HG02970 (cell line): ENCODE results near the gene TFAM.

Experiments
- ATAC-seq: cut with Tn5 transposase; IDR thresholded peaks from one replicate; pipeline ENCODE4 v1.9.1; 2021; ENCODE audit warnings: mild to moderate bottlenecking, moderate library complexity, moderate number of reproducible peaks; ENCODE audit not compliant: unreplicated experiment, low FRiP score

Gene TFAM

DNA sequence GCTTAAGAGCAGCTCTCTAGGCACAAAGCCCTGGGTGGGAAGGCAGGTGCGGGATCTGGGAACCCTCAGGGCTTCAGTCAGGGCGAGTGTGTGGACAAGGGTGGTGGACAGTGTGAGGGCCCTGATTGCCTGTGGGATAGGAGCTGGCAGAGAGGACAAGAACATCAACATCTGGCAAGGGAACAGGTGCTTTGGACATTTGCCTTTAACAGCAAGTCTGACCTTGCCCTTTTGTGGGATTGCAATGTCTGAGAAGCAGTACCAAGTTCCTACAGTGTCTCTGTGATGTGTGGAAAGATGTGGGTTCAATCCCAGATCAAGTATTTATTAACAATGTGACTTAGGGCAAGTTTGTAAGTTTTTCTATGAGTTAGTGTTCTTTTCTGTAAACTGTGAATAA, 46.7 kb downstream of the TFAM start:
- ATAC-seq, result no peak

DNA sequence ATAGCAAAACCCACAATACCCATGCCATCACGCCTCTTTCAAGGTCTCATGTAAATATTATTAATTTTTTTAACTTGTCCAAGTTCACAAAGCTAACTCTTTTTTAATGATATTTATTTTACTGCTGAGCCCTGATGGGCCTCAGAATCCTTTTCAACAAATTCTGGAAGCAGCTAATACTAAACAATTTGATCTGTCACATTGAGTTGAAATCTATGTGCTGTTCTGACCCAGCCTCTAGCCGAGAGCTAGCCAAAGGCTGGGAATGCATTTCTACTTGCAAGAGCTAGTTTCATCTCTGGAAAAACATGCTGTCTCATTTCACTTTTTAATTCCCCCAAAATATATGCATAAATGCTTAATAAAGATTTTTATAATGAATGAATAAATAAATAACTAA, 47.9 kb downstream of the TFAM start:
- ATAC-seq, result no peak

DNA sequence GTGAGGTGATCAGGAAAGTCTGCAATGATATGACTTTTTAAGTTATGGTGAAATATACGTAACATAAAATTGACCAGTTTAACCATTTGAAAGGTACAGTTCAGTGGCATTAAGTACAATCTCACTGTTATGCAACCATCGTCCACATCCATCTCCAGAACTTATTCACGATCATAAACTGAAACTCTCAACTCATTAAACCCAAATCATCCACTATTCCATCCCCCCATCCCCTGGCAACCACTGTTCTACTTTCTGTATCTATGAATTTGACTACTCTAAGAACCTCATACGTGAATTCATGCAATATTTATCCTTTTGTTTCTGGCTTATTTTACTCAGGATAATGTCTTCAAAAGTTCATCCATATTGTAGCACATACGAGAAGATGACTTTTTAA, 48.4 kb downstream of the TFAM start:
- no peak for ATAC-seq

GRCh38 chr10:58435297-58435985, 50.2 kb downstream of the TFAM start:
- ATAC-seq, result no peak

- ATAC-seq, result no peak
Measured at GRCh38 chr10:58436071-58436470, 50.9 kb downstream of the TFAM start.

- no peak for ATAC-seq
Measured at GRCh38 chr10:58438340-58438871, 53.2 kb downstream of the TFAM start.

- no peak for ATAC-seq
Measured at GRCh38 chr10:58438986-58439385, 53.8 kb downstream of the TFAM start.

DNA sequence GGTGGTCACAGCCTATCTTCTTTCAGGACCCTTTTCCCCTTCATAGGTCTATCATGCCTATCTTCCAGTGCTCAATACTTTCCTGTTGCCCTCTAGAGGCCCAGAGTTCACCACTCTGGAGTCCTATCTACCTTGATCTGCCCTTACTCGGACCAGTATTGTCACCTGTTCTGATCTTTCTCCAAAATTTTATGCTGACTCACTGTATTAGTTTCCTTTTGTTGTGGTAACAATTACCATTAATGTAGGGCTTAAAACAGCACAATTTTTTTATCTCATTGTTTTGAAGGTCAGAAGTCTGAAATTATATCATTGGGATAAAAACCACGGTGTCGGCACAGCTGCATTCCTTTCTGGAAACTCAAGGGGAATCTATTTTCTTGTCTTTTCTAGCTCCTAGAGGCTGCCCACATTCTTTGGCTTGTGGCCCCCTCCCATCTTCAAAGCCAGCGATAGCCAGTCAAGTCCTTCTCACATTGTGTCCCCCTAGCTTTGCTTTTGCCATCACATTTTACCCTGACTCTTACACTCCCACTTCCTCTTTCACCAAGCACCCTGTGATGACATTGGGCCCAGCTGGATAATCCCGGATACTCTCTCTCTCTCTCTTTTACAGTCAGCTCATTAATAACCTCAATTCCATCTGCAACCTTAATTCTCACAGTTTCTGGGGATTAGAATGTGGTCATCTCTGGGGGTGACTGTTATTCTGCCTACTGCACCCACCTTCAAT, 54.6 kb downstream of the TFAM start:
- no peak for ATAC-seq

- ATAC-seq, result no peak
Measured at GRCh38 chr10:58440484-58440883, 55.3 kb downstream of the TFAM start.

DNA sequence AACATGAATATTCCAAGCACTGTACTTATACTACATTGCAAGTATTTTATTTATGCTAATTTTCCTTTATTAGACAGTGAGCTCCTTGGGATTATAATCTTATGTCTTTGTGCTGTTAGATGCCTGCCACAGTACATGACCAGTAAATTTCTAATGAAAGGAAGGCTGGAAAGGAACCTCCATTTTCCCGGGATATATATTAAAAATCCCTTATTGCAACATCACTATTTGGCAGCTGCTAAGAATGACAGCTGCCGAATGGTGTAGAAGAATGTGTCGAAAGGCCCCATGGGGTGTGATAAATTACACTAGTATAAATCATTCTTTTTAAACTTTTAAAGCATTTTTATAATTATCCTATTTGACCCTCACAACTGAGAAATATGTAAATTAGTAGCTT, 59.1 kb downstream of the TFAM start:
- ATAC-seq, result no peak

DNA sequence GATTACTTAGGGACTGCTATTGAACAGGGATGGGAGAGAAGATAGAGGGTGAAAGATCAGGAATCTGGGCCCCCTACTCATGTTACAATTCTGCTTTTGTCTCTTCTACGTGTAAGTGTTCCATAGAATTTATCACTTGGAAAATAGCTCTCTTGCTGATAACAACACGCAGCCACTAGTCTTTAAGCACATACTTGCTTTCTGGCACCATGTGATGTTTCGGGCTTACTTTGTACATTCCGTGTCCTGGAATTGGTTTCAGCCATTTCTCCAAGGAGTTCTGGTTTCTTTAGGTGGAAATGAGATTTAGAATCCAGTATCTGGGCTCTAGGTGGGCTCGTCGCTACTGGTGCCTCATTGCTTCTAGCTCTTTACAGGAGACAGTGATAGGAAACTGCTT, 59.7 kb downstream of the TFAM start:
- no peak for ATAC-seq

DNA sequence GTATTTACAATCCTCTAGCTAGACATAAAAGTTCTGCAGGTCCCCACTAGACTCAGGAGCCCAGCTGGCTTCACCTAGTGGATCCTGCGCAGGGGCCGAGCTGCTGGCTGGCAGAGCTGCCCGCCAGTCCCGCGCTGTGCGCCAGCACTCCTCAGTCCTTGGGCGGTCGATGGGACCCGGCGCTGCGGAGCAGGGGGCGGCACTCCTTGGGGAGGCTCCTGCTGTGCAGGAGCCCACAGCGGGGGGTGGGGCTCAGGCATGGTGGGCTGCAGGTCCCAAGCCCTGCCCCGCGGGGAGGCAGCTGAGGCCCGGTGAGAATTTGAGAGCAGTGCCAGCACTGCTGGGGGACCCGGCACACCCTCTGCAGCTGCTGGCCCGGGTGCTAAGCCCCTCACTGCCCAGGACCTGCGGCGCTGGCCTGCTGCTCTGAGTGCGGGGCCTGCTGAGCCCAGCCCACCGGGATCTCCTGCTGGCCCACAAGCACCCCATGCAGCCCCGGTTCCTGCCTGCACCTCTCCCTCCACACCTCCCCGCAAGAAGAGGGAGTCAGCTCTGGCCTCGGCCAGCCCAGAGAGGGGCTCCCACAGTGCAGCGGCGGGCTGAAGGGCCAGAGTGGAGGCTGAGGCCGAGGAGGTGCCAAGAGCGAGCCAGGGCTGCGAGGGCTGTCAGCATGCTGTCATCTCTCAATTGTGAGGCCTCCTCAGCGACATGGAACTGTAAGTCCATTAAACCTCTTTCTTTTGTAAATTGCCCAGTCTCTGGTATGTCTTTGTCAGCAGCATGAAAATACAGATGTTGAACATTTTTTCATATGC, 63.1 kb downstream of the TFAM start:
- no peak for ATAC-seq
